OCI-LY3 (cell line): ENCODE measurements around the gene CEP112.

Experiments used
- EZH2phosphoT487 ChIP-seq: fragments of 200-600 bp; shearing (Covaris generic); IDR thresholded peaks from 2 replicates; pipeline ENCODE4 v1.6.1; 2018; ENCODE audit warnings: antibody characterized with exemption, mixed run types, low read depth
- TF ChIP-seq, protein P1 (sequence below): fragments of 200-600, 300-600 bp; sonication (generic); IDR thresholded peaks from 2 replicates; pipeline ENCODE4 v1.5.1; 2014; ENCODE audit warnings: antibody characterized with exemption, low read length, low read depth

DNA sequence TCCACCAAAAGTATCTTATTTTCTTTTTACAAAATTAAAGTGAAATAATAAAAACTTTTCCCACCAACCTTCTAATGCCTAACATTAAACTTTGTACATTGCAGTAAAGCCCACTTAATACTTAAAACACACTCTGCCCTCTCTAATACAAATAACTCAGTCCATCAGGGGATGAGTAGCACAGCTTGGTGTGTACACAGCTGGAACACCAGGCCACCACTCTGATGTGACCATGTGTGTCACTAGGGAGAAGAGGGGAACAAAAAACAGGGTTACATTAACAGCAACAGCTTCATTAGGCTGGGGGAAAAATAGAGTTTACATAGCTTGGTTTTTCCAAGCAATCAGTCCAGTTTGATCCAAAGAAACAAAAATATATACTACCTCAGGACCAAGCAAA lies 295.0 kb downstream of the CEP112 start:
- TF ChIP-seq, protein P1, sequence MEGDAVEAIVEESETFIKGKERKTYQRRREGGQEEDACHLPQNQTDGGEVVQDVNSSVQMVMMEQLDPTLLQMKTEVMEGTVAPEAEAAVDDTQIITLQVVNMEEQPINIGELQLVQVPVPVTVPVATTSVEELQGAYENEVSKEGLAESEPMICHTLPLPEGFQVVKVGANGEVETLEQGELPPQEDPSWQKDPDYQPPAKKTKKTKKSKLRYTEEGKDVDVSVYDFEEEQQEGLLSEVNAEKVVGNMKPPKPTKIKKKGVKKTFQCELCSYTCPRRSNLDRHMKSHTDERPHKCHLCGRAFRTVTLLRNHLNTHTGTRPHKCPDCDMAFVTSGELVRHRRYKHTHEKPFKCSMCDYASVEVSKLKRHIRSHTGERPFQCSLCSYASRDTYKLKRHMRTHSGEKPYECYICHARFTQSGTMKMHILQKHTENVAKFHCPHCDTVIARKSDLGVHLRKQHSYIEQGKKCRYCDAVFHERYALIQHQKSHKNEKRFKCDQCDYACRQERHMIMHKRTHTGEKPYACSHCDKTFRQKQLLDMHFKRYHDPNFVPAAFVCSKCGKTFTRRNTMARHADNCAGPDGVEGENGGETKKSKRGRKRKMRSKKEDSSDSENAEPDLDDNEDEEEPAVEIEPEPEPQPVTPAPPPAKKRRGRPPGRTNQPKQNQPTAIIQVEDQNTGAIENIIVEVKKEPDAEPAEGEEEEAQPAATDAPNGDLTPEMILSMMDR: no peak
- no peak for TF ChIP-seq EZH2phosphoT487
